Fibroblast of the aortic adventitia (primary cell): ENCODE results near the gene DCST1. TPM values are rescaled to one million over a fixed set of nuclear protein-coding genes. Genes with fewer than 3 reads are reported as not detected.

ENCODE experiments used
- DNase-seq: peaks from one replicate; pipeline ENCODE4 v3.0.0-alpha.2; 2010; ENCODE audit warnings: low read depth
- H3K4me3 ChIP-seq: 2 replicates; pipeline ENCODE4 v1.5.1; 2011; ENCODE audit warnings: low read depth, mild to moderate bottlenecking, control low read depth, low read length, moderate library complexity
- CTCF ChIP-seq: IDR thresholded peaks from 2 replicates; pipeline ENCODE4 v1.5.1; 2011; ENCODE audit warnings: mild to moderate bottlenecking, low read length, control low read depth, inconsistent platforms; ENCODE audit not compliant: insufficient read depth
- total RNA-seq: library from RNA; depleted of rRNA; stranded (reverse); fragments of >200 nt; gene quantifications from 2 replicates; pipeline ENCODE4 v1.2.3, GENCODE V29; 2012; ENCODE audit warnings: low replicate concordance

Gene DCST1
- total RNA-seq, 1 donor, result not detected

GRCh38 chr1:155014709-155015508 lies 18.7 kb upstream of the DCST1 start:
- no peak for DNase-seq
- no peak overlapping the region for H3K4me3 ChIP-seq
- TF ChIP-seq CTCF, result no peak

GRCh38 chr1:155015527-155016230 lies 17.9 kb upstream of the DCST1 start:
- TF ChIP-seq CTCF, result no peak
- H3K4me3 ChIP-seq, result no peak overlapping the region
- DNase-seq, result no peak

- H3K4me3 ChIP-seq, result no peak overlapping the region
- TF ChIP-seq CTCF, result no peak
- DNase-seq, result no peak
These were observed 17.3 kb upstream of the DCST1 start for GRCh38 chr1:155016231-155016831.

GRCh38 chr1:155017041-155017945 lies 16.3 kb upstream of the DCST1 start:
- DNase-seq, result peak; percentile 82
- H3K4me3 ChIP-seq, result peak overlapping the region; percentile 42
- peak; percentile 94 for TF ChIP-seq CTCF

GRCh38 chr1:155017946-155018316 lies 15.7 kb upstream of the DCST1 start:
- no peak for TF ChIP-seq CTCF
- peak overlapping the region; percentile 25 for H3K4me3 ChIP-seq

More at GRCh38 chr1:155017946-155018316, 15.7 kb upstream of the DCST1 start:
- no peak for DNase-seq
